Measurements from ENCODE around the gene SMPX.

The SMPX gene

GRCh38 chrX:21748235-21748634, 9.7 kb downstream of the SMPX start:
- no peak for TF ChIP-seq CTCF (IDR thresholded peaks at IDR 0.05; ENCODE audit: insufficient read depth, low read length, poor library complexity, severe bottlenecking)
- no peak for TF ChIP-seq EZH2phosphoT487 (conservative IDR thresholded peaks at IDR 0.05; ENCODE audit: low read length)
- H3K4me2 ChIP-seq (ENCODE audit: low read depth, low read length, poor library complexity, severe bottlenecking), result no peak overlapping the region
- H3K36me3 ChIP-seq (ENCODE audit: low read length), result no peaks in the 10 kb centered on the region
- no peak overlapping the region for H3K9ac ChIP-seq (ENCODE audit: low read length)
- no peak overlapping the region for H3K27ac ChIP-seq (ENCODE audit: low read depth, low read length)
- no peaks in the 10 kb centered on the region for H4K20me1 ChIP-seq (ENCODE audit: low read depth, low read length)
- H3K79me2 ChIP-seq (ENCODE audit: insufficient read depth, low read length), result no peaks in the 10 kb centered on the region
- H3K9me3 ChIP-seq (ENCODE audit: insufficient read depth, low read length), result no peaks in the 10 kb centered on the region
- no peak overlapping the region for H2AFZ ChIP-seq (ENCODE audit: low read depth, low read length, severe bottlenecking)
- no peaks in the 10 kb centered on the region for H3K9me2 ChIP-seq (replicated peaks; ENCODE audit: insufficient read depth, low read length)
- no peaks in the 10 kb centered on the region for H3K27me3 ChIP-seq (ENCODE audit: low read length)
- H3F3A ChIP-seq (ENCODE audit: insufficient read depth), result no peaks in the 10 kb centered on the region
- no peak overlapping the region for H3K4me3 ChIP-seq (ENCODE audit: insufficient read depth, low read length, poor library complexity, severe bottlenecking)

- no peak overlapping the region for H3K9ac ChIP-seq (ENCODE audit: low read length)
- TF ChIP-seq EZH2phosphoT487 (conservative IDR thresholded peaks at IDR 0.05; ENCODE audit: low read length), result no peak
- TF ChIP-seq CTCF (IDR thresholded peaks at IDR 0.05; ENCODE audit: insufficient read depth, low read length, poor library complexity, severe bottlenecking), result no peak
- no peaks in the 10 kb centered on the region for H3K9me3 ChIP-seq (ENCODE audit: insufficient read depth, low read length)
- H3K4me2 ChIP-seq (ENCODE audit: low read depth, low read length, poor library complexity, severe bottlenecking), result no peak overlapping the region
- no peaks in the 10 kb centered on the region for H3F3A ChIP-seq (ENCODE audit: insufficient read depth)
- H2AFZ ChIP-seq (ENCODE audit: low read depth, low read length, severe bottlenecking), result no peak overlapping the region
- H4K20me1 ChIP-seq (ENCODE audit: low read depth, low read length), result no peaks in the 10 kb centered on the region
- no peaks in the 10 kb centered on the region for H3K9me2 ChIP-seq (replicated peaks; ENCODE audit: insufficient read depth, low read length)
- no peak overlapping the region for H3K27ac ChIP-seq (ENCODE audit: low read depth, low read length)
- no peak overlapping the region for H3K4me3 ChIP-seq (ENCODE audit: insufficient read depth, low read length, poor library complexity, severe bottlenecking)
- H3K27me3 ChIP-seq (ENCODE audit: low read length), result no peaks in the 10 kb centered on the region
- H3K79me2 ChIP-seq (ENCODE audit: insufficient read depth, low read length), result no peaks in the 10 kb centered on the region
- H3K36me3 ChIP-seq (ENCODE audit: low read length), result no peaks in the 10 kb centered on the region
Measured at GRCh38 chrX:21747558-21747957, 10.4 kb downstream of the SMPX start.

- Histone ChIP-seq H3K27me3 (ENCODE audit: low read length) (no peaks in the 10 kb centered on the region), H3K9me3 (ENCODE audit: insufficient read depth, low read length) (no peaks in the 10 kb centered on the region)
Measured at GRCh38 chrX:21745756-21746155, 12.2 kb downstream of the SMPX start.

More at GRCh38 chrX:21745756-21746155, 12.2 kb downstream of the SMPX start:
- no peaks in the 10 kb centered on the region for H4K20me1 ChIP-seq (ENCODE audit: low read depth, low read length)
- no peak overlapping the region for H2AFZ ChIP-seq (ENCODE audit: low read depth, low read length, severe bottlenecking)
- no peaks in the 10 kb centered on the region for H3K36me3 ChIP-seq (ENCODE audit: low read length)
- H3K9me2 ChIP-seq (replicated peaks; ENCODE audit: insufficient read depth, low read length), result no peaks in the 10 kb centered on the region
- no peak overlapping the region for H3K4me3 ChIP-seq (ENCODE audit: insufficient read depth, low read length, poor library complexity, severe bottlenecking)
- H3F3A ChIP-seq (ENCODE audit: insufficient read depth), result no peaks in the 10 kb centered on the region
- H3K4me2 ChIP-seq (ENCODE audit: low read depth, low read length, poor library complexity, severe bottlenecking), result no peak overlapping the region
- H3K79me2 ChIP-seq (ENCODE audit: insufficient read depth, low read length), result no peaks in the 10 kb centered on the region
- no peak overlapping the region for H3K27ac ChIP-seq (ENCODE audit: low read depth, low read length)
- TF ChIP-seq CTCF (IDR thresholded peaks at IDR 0.05; ENCODE audit: insufficient read depth, low read length, poor library complexity, severe bottlenecking), result peak; percentile 34
- no peak for TF ChIP-seq EZH2phosphoT487 (conservative IDR thresholded peaks at IDR 0.05; ENCODE audit: low read length)
- H3K9ac ChIP-seq (ENCODE audit: low read length), result no peak overlapping the region
